Suprapubic skin (tissue), 4 donors: ENCODE results near the gene WLS. TPM values are rescaled to one million over a fixed set of nuclear protein-coding genes. Genes with fewer than 3 reads are reported as not detected.

Experiments
- DNase-seq, 2 donors: peaks; one replicate each; pipeline ENCODE4 v3.0.0-alpha.2; 2019; ENCODE audit warnings: low spot score in 2 of 2
- H3K27ac ChIP-seq: fragments of 200-600 bp; sonication (generic); one replicate; pipeline ENCODE4 v1.5.1; 2019
- H3K27me3 ChIP-seq: fragments of 200-600 bp; sonication (generic); one replicate; pipeline ENCODE4 v1.5.1; 2019
- H3K36me3 ChIP-seq: fragments of 200-600 bp; sonication (generic); one replicate; pipeline ENCODE4 v1.5.1; 2019
- H3K4me1 ChIP-seq: fragments of 200-600 bp; sonication (generic); one replicate; pipeline ENCODE4 v1.5.1; 2019
- H3K4me3 ChIP-seq: fragments of 200-600 bp; sonication (generic); one replicate; pipeline ENCODE4 v1.5.1; 2019; ENCODE audit warnings: mild to moderate bottlenecking
- H3K9me3 ChIP-seq: fragments of 200-600 bp; sonication (generic); one replicate; pipeline ENCODE4 v1.5.1; 2019
- CTCF ChIP-seq, 2 donors: fragments of 200-600 bp in 1 of 2; fragments of 450-650 bp in 1 of 2; sonication (generic) in 1 of 2; IDR thresholded peaks; one replicate each; pipeline ENCODE4 v1.5.1; 2016 to 2019; ENCODE audit warnings: antibody characterized with exemption in 2 of 2, mild to moderate bottlenecking in 1 of 2, moderate library complexity in 1 of 2
- EP300 ChIP-seq: sonication (generic); formaldehyde crosslinking; IDR thresholded peaks from one replicate; pipeline ENCODE4 v1.6.1; 2017; ENCODE audit warnings: antibody characterized with exemption
- POLR2A ChIP-seq, 2 donors: fragments of 450-650 bp; IDR thresholded peaks; one replicate each; pipeline ENCODE4 v1.6.1; 2017; ENCODE audit warnings: antibody characterized with exemption in 2 of 2, mild to moderate bottlenecking in 2 of 2, moderate library complexity in 2 of 2
- POLR2AphosphoS5 ChIP-seq, 3 donors: sonication (generic); formaldehyde crosslinking; IDR thresholded peaks; one replicate each; pipeline ENCODE4 v1.6.1; 2017; ENCODE audit warnings: antibody characterized with exemption in 3 of 3
- WGBS: methylation state at CpG from one replicate; pipeline ENCODE4 v1.1.5; 2018; 5-methylcytosine and 5-hydroxymethylcytosine counted together
- total RNA-seq, 4 donors: library from RNA; depleted of rRNA; stranded (reverse); fragments of >200 nt; gene quantifications; one replicate each; pipeline ENCODE4 v1.1.0, GENCODE V29; 2016

WLS gene
- total RNA-seq, 4 donors from 2014 or later = 62.3 to 75.0 (median 70.0) TPM

GRCh38 chr1:68227598-68227997 lies 4.7 kb downstream of the WLS start:
- Histone ChIP-seq H3K4me3 (no peak overlapping the region), H3K27me3 (no peaks in the 10 kb centered on the region), H3K4me1 (peaks cover 72% of the 10 kb centered on the region), H3K9me3 (no peaks in the 10 kb centered on the region), H3K36me3 (no peaks in the 10 kb centered on the region), H3K27ac (no peak overlapping the region)
- TF ChIP-seq CTCF (IDR thresholded peaks at IDR 0.05) (no peak), EP300 (no peak), POLR2AphosphoS5 (IDR thresholded peaks at IDR 0.05) (no peak), POLR2A (IDR thresholded peaks at IDR 0.05) (no peak)
- DNase-seq = no peak

GRCh38 chr1:68225781-68226180 lies 6.5 kb downstream of the WLS start:
- no peak for DNase-seq
- Histone ChIP-seq H3K4me1 (peaks cover 83% of the 10 kb centered on the region), H3K27ac (peak overlapping the region; percentile 60), H3K36me3 (no peaks in the 10 kb centered on the region), H3K27me3 (no peaks in the 10 kb centered on the region), H3K4me3 (no peak overlapping the region), H3K9me3 (no peaks in the 10 kb centered on the region)
- TF ChIP-seq POLR2A (IDR thresholded peaks at IDR 0.05) (no peak), CTCF (IDR thresholded peaks at IDR 0.05) (no peak), EP300 (no peak), POLR2AphosphoS5 (IDR thresholded peaks at IDR 0.05) (no peak)
- WGBS = 69% methylated on average over 1 of the region's 1 CpG

- 50% methylated on average over 2 of the region's 2 CpGs for WGBS
- no peak for DNase-seq
- Histone ChIP-seq H3K27ac (no peak overlapping the region), H3K36me3 (no peaks in the 10 kb centered on the region), H3K4me3 (no peak overlapping the region), H3K27me3 (no peaks in the 10 kb centered on the region), H3K4me1 (peaks cover 71% of the 10 kb centered on the region), H3K9me3 (no peaks in the 10 kb centered on the region)
- TF ChIP-seq CTCF (IDR thresholded peaks at IDR 0.05) (no peak), POLR2A (IDR thresholded peaks at IDR 0.05) (no peak), POLR2AphosphoS5 (IDR thresholded peaks at IDR 0.05) (no peak), EP300 (no peak)
Measured at GRCh38 chr1:68223687-68224086, 8.6 kb downstream of the WLS start.

- Histone ChIP-seq H3K36me3 (no peaks in the 10 kb centered on the region), H3K4me1 (peaks cover 80% of the 10 kb centered on the region), H3K27ac (peak overlapping the region; percentile 70), H3K4me3 (no peak overlapping the region), H3K9me3 (no peaks in the 10 kb centered on the region), H3K27me3 (no peaks in the 10 kb centered on the region)
- TF ChIP-seq CTCF (IDR thresholded peaks at IDR 0.05) = no peak
- TF ChIP-seq EP300 = no peak
- no peak for TF ChIP-seq POLR2AphosphoS5 (IDR thresholded peaks at IDR 0.05)
- no peak for TF ChIP-seq POLR2A (IDR thresholded peaks at IDR 0.05)
- DNase-seq = no peak
- 48% methylated on average over 5 of the region's 5 CpGs for WGBS
Measured at GRCh38 chr1:68221980-68222373, 10.3 kb downstream of the WLS start.

- Histone ChIP-seq H3K4me1 (peaks cover 81% of the 10 kb centered on the region), H3K9me3 (no peaks in the 10 kb centered on the region), H3K36me3 (no peaks in the 10 kb centered on the region), H3K27ac (peak overlapping the region; percentile 70), H3K4me3 (no peak overlapping the region), H3K27me3 (no peaks in the 10 kb centered on the region)
- 47% methylated on average over 4 of the region's 4 CpGs for WGBS
- no peak for TF ChIP-seq POLR2AphosphoS5 (IDR thresholded peaks at IDR 0.05)
- no peak for TF ChIP-seq EP300
- TF ChIP-seq CTCF (IDR thresholded peaks at IDR 0.05) = no peak
- TF ChIP-seq POLR2A (IDR thresholded peaks at IDR 0.05) = no peak
- DNase-seq = no peak
Measured at GRCh38 chr1:68221001-68221979, 11.0 kb downstream of the WLS start.
